Measurements from ENCODE around the gene ST6GAL1.
"Not testable (repeated sequence)": the region's sequence is repeated elsewhere in the genome, so short reads cannot be mapped to it uniquely, and the experiment has no call there.

Gene ST6GAL1

GRCh38 chr3:186886202-186886981 lies 43.9 kb upstream of the ST6GAL1 start:
- Histone ChIP-seq H3K4me1 (ENCODE audit: insufficient read depth, poor library complexity, severe bottlenecking) (peaks cover 16% of the 10 kb centered on the region), H3K4me3 (ENCODE audit: severe bottlenecking) (no peak overlapping the region), H3K27ac (ENCODE audit: poor library complexity, severe bottlenecking) (no peak overlapping the region), H3K36me3 (ENCODE audit: low read depth) (no peaks in the 10 kb centered on the region), H3K27me3 (ENCODE audit: insufficient read depth, poor library complexity, severe bottlenecking) (no peaks in the 10 kb centered on the region), H3K9me3 (ENCODE audit: severe bottlenecking) (peaks cover 3% of the 10 kb centered on the region)
- DNase-seq (ENCODE audit: low spot score) (no peak), ATAC-seq (ENCODE audit: low read depth) (no peak)
- TF ChIP-seq CTCF (IDR thresholded peaks at IDR 0.05; ENCODE audit: poor library complexity, severe bottlenecking), result no peak

DNA sequence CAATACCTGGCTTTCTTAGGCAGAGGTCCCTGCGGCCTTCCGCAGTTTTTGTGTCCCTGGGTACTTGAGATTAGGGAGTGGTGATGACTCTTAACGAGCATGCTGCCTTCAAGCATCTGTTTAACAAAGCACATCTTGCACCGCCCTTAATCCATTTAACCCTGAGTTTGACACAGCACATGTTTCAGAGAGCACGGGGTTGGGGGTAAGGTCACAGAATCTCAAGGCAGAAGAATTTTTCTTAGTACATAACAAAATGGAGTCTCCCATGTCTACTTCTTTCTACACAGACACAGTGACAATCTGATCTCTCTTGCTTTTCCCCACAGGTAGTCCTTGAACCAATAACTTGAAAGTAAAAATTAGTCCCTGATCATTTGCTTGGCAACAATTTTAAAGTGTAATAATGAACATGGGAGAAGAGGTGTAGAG lies 42.8 kb upstream of the ST6GAL1 start:
- not testable (repeated sequence) for H3K4me3 ChIP-seq (ENCODE audit: severe bottlenecking); H3K27ac ChIP-seq (ENCODE audit: poor library complexity, severe bottlenecking); H3K27me3 ChIP-seq (ENCODE audit: insufficient read depth, poor library complexity, severe bottlenecking); H3K36me3 ChIP-seq (ENCODE audit: low read depth); ATAC-seq (ENCODE audit: low read depth); DNase-seq (ENCODE audit: low spot score); H3K9me3 ChIP-seq (ENCODE audit: severe bottlenecking)
- peaks cover 13% of the 10 kb centered on the region for H3K4me1 ChIP-seq (ENCODE audit: insufficient read depth, poor library complexity, severe bottlenecking)

DNA sequence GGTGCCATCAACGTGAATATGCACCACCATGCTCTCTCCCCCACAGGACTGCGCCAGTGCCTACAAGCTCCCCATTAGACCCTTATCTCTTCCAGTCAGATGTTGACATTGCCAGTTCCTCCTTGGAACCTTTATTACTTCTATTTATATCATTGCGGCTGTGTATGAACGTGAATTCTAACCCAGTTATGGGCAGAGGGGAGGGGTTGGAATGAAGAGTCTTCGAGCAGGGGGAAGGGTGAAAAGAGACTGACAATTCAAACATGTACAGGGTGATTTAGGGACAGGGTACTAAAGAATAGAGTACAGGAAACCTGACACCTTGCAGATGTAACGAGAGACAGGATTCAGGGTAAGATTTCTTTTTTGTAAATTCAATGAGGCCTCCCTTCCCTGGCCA lies 41.8 kb upstream of the ST6GAL1 start:
- peaks cover 3% of the 10 kb centered on the region for H3K9me3 ChIP-seq (ENCODE audit: severe bottlenecking)
- no peak overlapping the region for H3K27ac ChIP-seq (ENCODE audit: poor library complexity, severe bottlenecking)
- no peaks in the 10 kb centered on the region for H3K27me3 ChIP-seq (ENCODE audit: insufficient read depth, poor library complexity, severe bottlenecking)
- H3K36me3 ChIP-seq (ENCODE audit: low read depth), result no peaks in the 10 kb centered on the region
- DNase-seq (ENCODE audit: low spot score), result no peak
- TF ChIP-seq CTCF (IDR thresholded peaks at IDR 0.05; ENCODE audit: poor library complexity, severe bottlenecking), result no peak
- H3K4me3 ChIP-seq (ENCODE audit: severe bottlenecking), result no peak overlapping the region
- peaks cover 2% of the 10 kb centered on the region for H3K4me1 ChIP-seq (ENCODE audit: insufficient read depth, poor library complexity, severe bottlenecking)
- ATAC-seq (ENCODE audit: low read depth), result 0 out of 3 replicates have a peak, but pooled peaks have one; percentile 23

- H3K4me1 ChIP-seq (ENCODE audit: insufficient read depth, poor library complexity, severe bottlenecking); ATAC-seq (ENCODE audit: low read depth); H3K4me3 ChIP-seq (ENCODE audit: severe bottlenecking); H3K27ac ChIP-seq (ENCODE audit: poor library complexity, severe bottlenecking); H3K27me3 ChIP-seq (ENCODE audit: insufficient read depth, poor library complexity, severe bottlenecking); H3K36me3 ChIP-seq (ENCODE audit: low read depth); DNase-seq (ENCODE audit: low spot score); H3K9me3 ChIP-seq (ENCODE audit: severe bottlenecking): not testable (repeated sequence)
These were observed 40.6 kb upstream of the ST6GAL1 start for GRCh38 chr3:186889698-186890097.

GRCh38 chr3:186890911-186891310 lies 39.4 kb upstream of the ST6GAL1 start:
- Histone ChIP-seq H3K4me1 (ENCODE audit: insufficient read depth, poor library complexity, severe bottlenecking) (no peaks in the 10 kb centered on the region), H3K4me3 (ENCODE audit: severe bottlenecking) (no peak overlapping the region), H3K9me3 (ENCODE audit: severe bottlenecking) (peaks cover 3% of the 10 kb centered on the region), H3K27ac (ENCODE audit: poor library complexity, severe bottlenecking) (no peak overlapping the region), H3K36me3 (ENCODE audit: low read depth) (no peaks in the 10 kb centered on the region), H3K27me3 (ENCODE audit: insufficient read depth, poor library complexity, severe bottlenecking) (no peaks in the 10 kb centered on the region)
- ATAC-seq (ENCODE audit: low read depth) (no peak), DNase-seq (ENCODE audit: low spot score) (no peak)
- no peak for TF ChIP-seq CTCF (IDR thresholded peaks at IDR 0.05; ENCODE audit: poor library complexity, severe bottlenecking)

- ATAC-seq (ENCODE audit: low read depth); H3K9me3 ChIP-seq (ENCODE audit: severe bottlenecking); H3K27ac ChIP-seq (ENCODE audit: poor library complexity, severe bottlenecking); H3K4me3 ChIP-seq (ENCODE audit: severe bottlenecking); H3K27me3 ChIP-seq (ENCODE audit: insufficient read depth, poor library complexity, severe bottlenecking); H3K36me3 ChIP-seq (ENCODE audit: low read depth); H3K4me1 ChIP-seq (ENCODE audit: insufficient read depth, poor library complexity, severe bottlenecking); DNase-seq (ENCODE audit: low spot score): not testable (repeated sequence)
These were observed 37.3 kb upstream of the ST6GAL1 start for GRCh38 chr3:186893071-186893470.

Data from RWPE2 (cell line).